ENCODE results near the gene SFMBT1.

Gene SFMBT1

GRCh38 chr3:53005854-53006513, 39.9 kb downstream of the SFMBT1 start:
- in situ Hi-C loops (cut with HindIII; ENCODE audit: low pct_ligation_motif_present, low sequenced_read_pairs) = no loop called here
- H3K36me3 ChIP-seq (replicated peaks) = no peaks in the 10 kb centered on the region
- H3K27ac ChIP-seq = no peak overlapping the region
- H3K27me3 ChIP-seq (replicated peaks) = no peaks in the 10 kb centered on the region
- no peak overlapping the region for H3K4me3 ChIP-seq (ENCODE audit: low read depth, low read length)
- TF ChIP-seq CTCF (IDR thresholded peaks at IDR 0.05; ENCODE audit: low read depth, low read length, missing control alignments) = no peak
- no peak for DNase-seq

GRCh38 chr3:53005338-53005737, 40.5 kb downstream of the SFMBT1 start:
- no peak overlapping the region for H3K27ac ChIP-seq
- in situ Hi-C loops (cut with HindIII; ENCODE audit: low pct_ligation_motif_present, low sequenced_read_pairs) = no loop called here
- DNase-seq = no peak
- no peak overlapping the region for H3K4me3 ChIP-seq (ENCODE audit: low read depth, low read length)
- H3K27me3 ChIP-seq (replicated peaks) = no peaks in the 10 kb centered on the region
- TF ChIP-seq CTCF (IDR thresholded peaks at IDR 0.05; ENCODE audit: low read depth, low read length, missing control alignments) = no peak
- no peaks in the 10 kb centered on the region for H3K36me3 ChIP-seq (replicated peaks)

- H3K4me3 ChIP-seq (ENCODE audit: low read depth, low read length) = no peak overlapping the region
- DNase-seq = no peak
- no peaks in the 10 kb centered on the region for H3K36me3 ChIP-seq (replicated peaks)
- in situ Hi-C loops (cut with HindIII; ENCODE audit: low pct_ligation_motif_present, low sequenced_read_pairs) = no loop called here
- no peaks in the 10 kb centered on the region for H3K27me3 ChIP-seq (replicated peaks)
- no peak overlapping the region for H3K27ac ChIP-seq
- no peak for TF ChIP-seq CTCF (IDR thresholded peaks at IDR 0.05; ENCODE audit: low read depth, low read length, missing control alignments)
These were observed 42.6 kb downstream of the SFMBT1 start for GRCh38 chr3:53003320-53003719.

- H3K27me3 ChIP-seq (replicated peaks) = no peaks in the 10 kb centered on the region
- DNase-seq = no peak
- no peak overlapping the region for H3K27ac ChIP-seq
- H3K4me3 ChIP-seq (ENCODE audit: low read depth, low read length) = no peak overlapping the region
- no peaks in the 10 kb centered on the region for H3K36me3 ChIP-seq (replicated peaks)
- in situ Hi-C loops (cut with HindIII; ENCODE audit: low pct_ligation_motif_present, low sequenced_read_pairs) = no loop called here
- no peak for TF ChIP-seq CTCF (IDR thresholded peaks at IDR 0.05; ENCODE audit: low read depth, low read length, missing control alignments)
These were observed 46.9 kb downstream of the SFMBT1 start for GRCh38 chr3:52998771-52999513.

- in situ Hi-C loops (cut with HindIII; ENCODE audit: low pct_ligation_motif_present, low sequenced_read_pairs) = no loop called here
These were observed 55.2 kb downstream of the SFMBT1 start for GRCh38 chr3:52990637-52991036.

More at GRCh38 chr3:52990637-52991036, 55.2 kb downstream of the SFMBT1 start:
- DNase-seq = no peak
- Histone ChIP-seq H3K27ac (no peak overlapping the region), H3K27me3 (replicated peaks) (no peaks in the 10 kb centered on the region), H3K4me3 (ENCODE audit: low read depth, low read length) (no peak overlapping the region), H3K36me3 (replicated peaks) (no peaks in the 10 kb centered on the region)
- no peak for TF ChIP-seq CTCF (IDR thresholded peaks at IDR 0.05; ENCODE audit: low read depth, low read length, missing control alignments)
